HepG2 (cell line): ENCODE results near the gene FBXW4. TPM values are rescaled to one million over a fixed set of nuclear protein-coding genes. Genes with fewer than 3 reads are reported as not detected.

Source experiments
- ATAD3A ChIP-seq: sonication (generic); formaldehyde crosslinking; IDR thresholded peaks from 2 replicates; pipeline ENCODE4 v1.4.0; 2020; ENCODE audit warnings: missing genetic modification reagents
- ELF3 ChIP-seq: IDR thresholded peaks from 2 replicates; pipeline ENCODE4 v1.6.1; 2016; ENCODE audit warnings: missing genetic modification reagents, missing compliant biosample characterization
- FOXK2 ChIP-seq: fragments of 450-650 bp; IDR thresholded peaks from 2 replicates; pipeline ENCODE4 v1.6.1; 2016
- GATAD1 ChIP-seq: IDR thresholded peaks from 2 replicates; pipeline ENCODE4 v1.6.1; 2016; ENCODE audit warnings: missing genetic modification reagents, missing compliant biosample characterization
- GPN1 ChIP-seq: sonication (generic); formaldehyde crosslinking; IDR thresholded peaks from 2 replicates; pipeline ENCODE4 v1.5.1; 2020; ENCODE audit warnings: missing genetic modification reagents, borderline replicate concordance
- HDAC1 ChIP-seq: sonication (generic); formaldehyde crosslinking; IDR thresholded peaks from 2 replicates; pipeline ENCODE4 v1.5.1; 2020; ENCODE audit warnings: mild to moderate bottlenecking, missing genetic modification reagents
- KDM5B ChIP-seq: sonication (generic); formaldehyde crosslinking; IDR thresholded peaks from 2 replicates; pipeline ENCODE4 v1.4.0; 2020; ENCODE audit warnings: missing genetic modification reagents, mild to moderate bottlenecking, borderline replicate concordance
- KMT2B ChIP-seq: IDR thresholded peaks from 2 replicates; pipeline ENCODE4 v1.6.1; 2016; ENCODE audit warnings: missing genetic modification reagents, missing compliant biosample characterization
- POLR2A ChIP-seq, 2 experiments: IDR thresholded peaks; 2 replicates each; pipeline ENCODE4 v1.6.1; 2011; ENCODE audit warnings: low read depth in 2 of 2, low read length in 2 of 2, mild to moderate bottlenecking in 1 of 2, moderate library complexity in 1 of 2; ENCODE audit not compliant: insufficient read depth in 1 of 2
- RELA ChIP-seq: sonication (generic); formaldehyde crosslinking; IDR thresholded peaks from 2 replicates; pipeline ENCODE4 v1.4.0; 2020; ENCODE audit warnings: missing genetic modification reagents
- RERE ChIP-seq: IDR thresholded peaks from 2 replicates; pipeline ENCODE4 v1.6.1; 2016; ENCODE audit warnings: low read depth, missing genetic modification reagents, missing compliant biosample characterization
- SAP130 ChIP-seq: IDR thresholded peaks from 2 replicates; pipeline ENCODE4 v1.6.1; 2016; ENCODE audit warnings: low read depth
- SRSF4 ChIP-seq: fragments of 200-400 bp; formaldehyde crosslinking; IDR thresholded peaks from one replicate; pipeline ENCODE4 v1.6.1; 2018; ENCODE audit warnings: mild to moderate bottlenecking, low read depth, low read length, moderate library complexity; ENCODE audit not compliant: poor library complexity, severe bottlenecking
- STAT6 ChIP-seq: sonication (generic); formaldehyde crosslinking; IDR thresholded peaks from 2 replicates; pipeline ENCODE4 v1.4.0; 2020; ENCODE audit warnings: missing genetic modification reagents, mild to moderate bottlenecking, borderline replicate concordance
- TBX2 ChIP-seq: sonication (generic); formaldehyde crosslinking; IDR thresholded peaks from 2 replicates; pipeline ENCODE4 v1.5.0; 2020; ENCODE audit warnings: missing genetic modification reagents, mild to moderate bottlenecking, borderline replicate concordance
- TCF7 ChIP-seq: sonication (generic); IDR thresholded peaks from 2 replicates; pipeline ENCODE4 v1.6.1; 2016; ENCODE audit warnings: antibody characterized with exemption, low read depth
- ZBTB3 ChIP-seq: sonication (generic); formaldehyde crosslinking; IDR thresholded peaks from 2 replicates; pipeline ENCODE4 v1.4.0; 2020; ENCODE audit warnings: low read depth, mild to moderate bottlenecking, moderate library complexity, missing genetic modification reagents, borderline replicate concordance
- ZNF20 ChIP-seq: sonication (generic); formaldehyde crosslinking; IDR thresholded peaks from 2 replicates; pipeline ENCODE4 v1.4.0; 2020; ENCODE audit warnings: mild to moderate bottlenecking, moderate library complexity, missing genetic modification reagents
- ZNF24 ChIP-seq: fragments of 450-650 bp; IDR thresholded peaks from 2 replicates; pipeline ENCODE4 v1.6.1; 2017; ENCODE audit warnings: antibody characterized with exemption, mild to moderate bottlenecking
- ZNF431 ChIP-seq: sonication (generic); formaldehyde crosslinking; IDR thresholded peaks from 2 replicates; pipeline ENCODE4 v1.9.0; 2022; ENCODE audit warnings: missing genetic modification reagents, low read depth, mild to moderate bottlenecking, borderline replicate concordance
- ZNF547 ChIP-seq: sonication (generic); formaldehyde crosslinking; IDR thresholded peaks from 2 replicates; pipeline ENCODE4 v1.5.1; 2020; ENCODE audit warnings: mild to moderate bottlenecking, missing genetic modification reagents
- ZNF598 ChIP-seq: sonication (generic); formaldehyde crosslinking; IDR thresholded peaks from 2 replicates; pipeline ENCODE4 v1.5.1; 2020; ENCODE audit warnings: mild to moderate bottlenecking, missing genetic modification reagents, borderline replicate concordance
- ZNF841 ChIP-seq: sonication (generic); formaldehyde crosslinking; IDR thresholded peaks from 2 replicates; pipeline ENCODE4 v1.8.1; 2023; ENCODE audit warnings: missing genetic modification reagents, borderline replicate concordance
- ZSCAN22 ChIP-seq: sonication (generic); formaldehyde crosslinking; IDR thresholded peaks from 2 replicates; pipeline ENCODE4 v1.4.0; 2020; ENCODE audit warnings: mild to moderate bottlenecking, missing genetic modification reagents
- polyA plus RNA-seq, 8 experiments: library from polyadenylated mRNA; depleted of rRNA in 3 of 8; stranded (reverse) in 7 of 8; unstranded in 1 of 8; fragments of >200 nt; fragmentation: Illumina TruSeq in 4 of 8; extraction: Trizol in 4 of 8; gene quantifications; 2 replicates each; pipeline versions ENCODE4 v1.2.1 to v1.2.3, GENCODE V29; 2011 to 2016; ENCODE audit warnings: low read depth in 4 of 8, missing spikeins in 1 of 8, mixed read lengths in 1 of 8; ENCODE audit not compliant: insufficient read depth in 1 of 8
- total RNA-seq, 5 experiments: library from RNA; depleted of rRNA; stranded (reverse); fragments of >200 nt; fragmentation: Illumina TruSeq; extraction: Trizol; gene quantifications; 2 replicates each; pipeline ENCODE4 v1.2.3, GENCODE V29; 2016; ENCODE audit warnings: low read depth in 1 of 5

The FBXW4 gene
- total and polyA plus RNA-seq, 2 of the 13 experiments (the other 11 are each of a cell fraction or from before 2014, with no cell fraction given), result 23.5 to 33.7 TPM

GRCh38 chr10:101694674-101695403 is at the start of gene FBXW4 (continued):
- TF ChIP-seq SRSF4 (no peak), TBX2 (peak; percentile 43; the same call in 1 of the 2 replicates), ATAD3A (CRISPR knock-in tag) (no peak), ELF3 (CRISPR knock-in tag) (0 out of 2 replicates have a peak, but pooled peaks have one; percentile 3), SAP130 (CRISPR knock-in tag) (peak; percentile 69), TCF7 (no peak), ZSCAN22 (CRISPR knock-in tag) (no peak), KMT2B (no peak; the same call in 1 of the 2 replicates), RERE (CRISPR knock-in tag) (no peak), STAT6 (CRISPR knock-in tag) (no peak), HDAC1 (CRISPR knock-in tag) (peak; percentile 43; the same call in 1 of the 2 replicates), FOXK2 (no peak), ZNF547 (CRISPR knock-in tag) (0 out of 2 replicates have a peak, but pooled peaks have one; percentile 36), ZNF20 (no peak), ZNF598 (CRISPR knock-in tag) (0 out of 2 replicates have a peak, but pooled peaks have one; percentile 31), ZNF431 (no peak; the same call in 1 of the 2 replicates), GATAD1 (CRISPR knock-in tag) (peak; percentile 10; the same call in 1 of the 2 replicates), ZBTB3 (CRISPR knock-in tag) (no peak), POLR2A (IDR thresholded peaks at IDR 0.05; ENCODE audit: insufficient read depth in 1 of 2, low read depth in 2 of 2, low read length in 2 of 2) (peak; percentile 61 to 77), RELA (CRISPR knock-in tag) (0 out of 2 replicates have a peak, but pooled peaks have one; percentile 74), ZNF841 (no peak), KDM5B (CRISPR knock-in tag) (peak; percentile 59; the same call in 1 of the 2 replicates), GPN1 (CRISPR knock-in tag) (no peak), ZNF24 (no peak)
